Neural cell (in vitro differentiated cells): ENCODE data around the gene REV3L. TPM values are rescaled to one million over a fixed set of nuclear protein-coding genes. Genes with fewer than 3 reads are reported as not detected.

ENCODE experiments used
- H2AFZ ChIP-seq: fragments of 200-600, 300-800 bp; sonication (generic), shearing (Covaris generic); 2 replicates; pipeline ENCODE4 v1.6.0; 2014; ENCODE audit warnings: low read depth, mild to moderate bottlenecking, antibody characterized with exemption, low read length, moderate library complexity
- H3F3A ChIP-seq: fragments of 200-600 bp; shearing (Covaris generic); 2 replicates; pipeline ENCODE4 v1.6.1; 2016; ENCODE audit warnings: mild to moderate bottlenecking, moderate library complexity, mixed read lengths, antibody characterized with exemption, low read length; ENCODE audit not compliant: insufficient read depth, poor library complexity, severe bottlenecking
- H3K27ac ChIP-seq: fragments of 200-600, 300-800 bp; sonication (generic), shearing (Covaris generic); 2 replicates; pipeline ENCODE4 v1.5.1; 2014; ENCODE audit warnings: mild to moderate bottlenecking, low read length, moderate library complexity
- H3K27me3 ChIP-seq: fragments of 300-800, 200-600 bp; sonication (generic), shearing (Covaris generic); 2 replicates; pipeline ENCODE4 v1.6.0; 2014; ENCODE audit warnings: mild to moderate bottlenecking, low read depth, low read length, moderate library complexity; ENCODE audit not compliant: insufficient read depth
- H3K36me3 ChIP-seq: fragments of 300-800, 200-600 bp; sonication (generic), shearing (Covaris generic); 2 replicates; pipeline ENCODE4 v1.5.1; 2014; ENCODE audit warnings: mild to moderate bottlenecking, antibody characterized with exemption, low read length, moderate library complexity; ENCODE audit not compliant: insufficient read depth
- H3K4me2 ChIP-seq: fragments of 300-800, 200-600 bp; sonication (generic), shearing (Covaris generic); 2 replicates; pipeline ENCODE4 v1.6.0; 2014; ENCODE audit warnings: mild to moderate bottlenecking, low read length
- H3K4me3 ChIP-seq: fragments of 300-800, 200-600 bp; sonication (generic), shearing (Covaris generic); 2 replicates; pipeline ENCODE4 v1.5.1; 2014; ENCODE audit warnings: mild to moderate bottlenecking, low read length, moderate library complexity
- H3K79me2 ChIP-seq: fragments of 200-600 bp; shearing (Covaris generic); replicated peaks from 2 replicates; pipeline ENCODE4 v1.6.0; 2014; ENCODE audit warnings: mild to moderate bottlenecking, low read length, moderate library complexity; ENCODE audit not compliant: insufficient read depth
- H3K9ac ChIP-seq: fragments of 300-800, 200-600 bp; sonication (generic), shearing (Covaris generic); 2 replicates; pipeline ENCODE4 v1.6.1; 2016; ENCODE audit warnings: mild to moderate bottlenecking, low read length, mixed read lengths
- H3K9me2 ChIP-seq: fragments of 200-600 bp; shearing (Covaris generic); 2 replicates; pipeline ENCODE4 v1.6.1; 2016; ENCODE audit warnings: mild to moderate bottlenecking, low read length, mixed read lengths; ENCODE audit not compliant: insufficient read depth
- H3K9me3 ChIP-seq: fragments of 200-600, 300-800 bp; sonication (generic), shearing (Covaris generic); 2 replicates; pipeline ENCODE4 v1.6.1; 2016; ENCODE audit warnings: mild to moderate bottlenecking, mixed run types, low read length, moderate library complexity, mixed read lengths
- H4K20me1 ChIP-seq: fragments of 200-600 bp; shearing (Covaris generic); 2 replicates; pipeline ENCODE4 v1.6.1; 2016; ENCODE audit warnings: mild to moderate bottlenecking, mixed run types; ENCODE audit not compliant: insufficient read depth
- EP300 ChIP-seq: fragments of 450-650 bp; conservative IDR thresholded peaks from 2 replicates; pipeline ENCODE4 v1.6.1; 2014; ENCODE audit warnings: antibody characterized with exemption, mild to moderate bottlenecking, moderate library complexity; ENCODE audit not compliant: poor library complexity, severe bottlenecking
- EZH2 ChIP-seq: fragments of 200-600, 300-800 bp; shearing (Covaris generic), sonication (generic); IDR thresholded peaks from 2 replicates; pipeline ENCODE4 v1.6.1; 2014; ENCODE audit warnings: antibody characterized with exemption, low read length, borderline replicate concordance, mild to moderate bottlenecking; ENCODE audit not compliant: insufficient read depth, poor library complexity, severe bottlenecking
- MXI1 ChIP-seq: fragments of 450-650 bp; conservative IDR thresholded peaks from 2 replicates; pipeline ENCODE4 v1.6.1; 2014; ENCODE audit warnings: antibody characterized with exemption, mild to moderate bottlenecking; ENCODE audit not compliant: poor library complexity, severe bottlenecking
- POLR2AphosphoS5 ChIP-seq: IDR thresholded peaks from 2 replicates; pipeline ENCODE4 v1.6.1; 2012
- REST ChIP-seq: IDR thresholded peaks from 2 replicates; pipeline ENCODE4 v1.6.1; 2012; ENCODE audit warnings: borderline replicate concordance
- SMC3 ChIP-seq: fragments of 450-650 bp; conservative IDR thresholded peaks from 2 replicates; pipeline ENCODE4 v1.6.1; 2014; ENCODE audit warnings: antibody characterized with exemption, mild to moderate bottlenecking, moderate library complexity; ENCODE audit not compliant: poor library complexity
- TAF1 ChIP-seq: IDR thresholded peaks from 2 replicates; pipeline ENCODE4 v1.6.1; 2012; ENCODE audit warnings: low read depth
- polyA plus RNA-seq: library from polyadenylated mRNA; depleted of rRNA; stranded (reverse); fragments of >200 nt; gene quantifications from 2 replicates; pipeline ENCODE4 v1.2.3, GENCODE V29; 2014
- TF ChIP-seq, protein P1 (sequence below): fragments of 450-650 bp; IDR thresholded peaks from 2 replicates; pipeline ENCODE4 v1.5.1; 2014; ENCODE audit warnings: antibody characterized with exemption, mild to moderate bottlenecking, moderate library complexity; ENCODE audit not compliant: poor library complexity, severe bottlenecking

The REV3L gene
- polyA plus RNA-seq, 1 donor from 2014 or later = 60.2 TPM

DNA sequence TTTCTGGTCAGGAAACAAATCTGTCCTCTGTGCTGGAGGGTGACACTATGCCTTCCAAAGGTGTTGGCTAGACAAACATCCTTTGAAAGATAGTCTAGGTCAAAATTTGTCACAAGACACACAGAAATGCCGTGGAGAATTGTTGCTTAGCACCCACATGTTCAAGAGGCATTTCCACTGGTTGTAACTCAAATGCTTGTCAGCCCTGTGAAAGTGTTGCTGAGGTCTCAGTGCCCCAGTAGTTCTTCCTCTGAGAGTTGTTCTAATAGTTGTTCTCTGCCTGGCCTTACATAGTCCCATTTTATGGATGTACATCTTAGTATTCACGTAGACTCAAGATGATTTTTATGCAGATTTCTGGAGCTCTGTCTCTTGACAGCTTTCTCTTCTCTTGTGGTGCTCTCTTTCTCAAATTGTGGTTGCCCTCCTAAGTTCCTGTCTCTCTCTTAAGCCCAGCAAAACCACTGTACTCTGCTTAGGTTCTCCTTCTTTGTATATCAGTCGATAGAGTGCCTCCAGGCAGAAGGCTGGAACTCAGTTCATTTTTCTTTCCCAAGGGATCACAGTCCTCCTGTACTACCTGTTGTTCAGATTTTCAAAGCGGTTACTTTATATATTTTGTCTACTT is 39.5 kb upstream of the REV3L start:
- no peaks in the 10 kb centered on the region for H4K20me1 ChIP-seq
- H3K9me3 ChIP-seq = no peaks in the 10 kb centered on the region
- no peak overlapping the region for H3K4me2 ChIP-seq
- H3K9ac ChIP-seq = no peak overlapping the region
- H3K79me2 ChIP-seq = peaks cover 28% of the 10 kb centered on the region
- no peak overlapping the region for H3K27ac ChIP-seq
- no peaks in the 10 kb centered on the region for H3K9me2 ChIP-seq
- no peaks in the 10 kb centered on the region for H3K27me3 ChIP-seq
- H3K36me3 ChIP-seq = peaks cover 3% of the 10 kb centered on the region
- no peaks in the 10 kb centered on the region for H3F3A ChIP-seq
- no peak for TF ChIP-seq EP300
- TF ChIP-seq POLR2AphosphoS5 = no peak
- no peak for TF ChIP-seq REST
- no peak for TF ChIP-seq MXI1
- no peak for TF ChIP-seq SMC3
- TF ChIP-seq TAF1 = no peak
- no peak for TF ChIP-seq EZH2
- TF ChIP-seq, protein P1, sequence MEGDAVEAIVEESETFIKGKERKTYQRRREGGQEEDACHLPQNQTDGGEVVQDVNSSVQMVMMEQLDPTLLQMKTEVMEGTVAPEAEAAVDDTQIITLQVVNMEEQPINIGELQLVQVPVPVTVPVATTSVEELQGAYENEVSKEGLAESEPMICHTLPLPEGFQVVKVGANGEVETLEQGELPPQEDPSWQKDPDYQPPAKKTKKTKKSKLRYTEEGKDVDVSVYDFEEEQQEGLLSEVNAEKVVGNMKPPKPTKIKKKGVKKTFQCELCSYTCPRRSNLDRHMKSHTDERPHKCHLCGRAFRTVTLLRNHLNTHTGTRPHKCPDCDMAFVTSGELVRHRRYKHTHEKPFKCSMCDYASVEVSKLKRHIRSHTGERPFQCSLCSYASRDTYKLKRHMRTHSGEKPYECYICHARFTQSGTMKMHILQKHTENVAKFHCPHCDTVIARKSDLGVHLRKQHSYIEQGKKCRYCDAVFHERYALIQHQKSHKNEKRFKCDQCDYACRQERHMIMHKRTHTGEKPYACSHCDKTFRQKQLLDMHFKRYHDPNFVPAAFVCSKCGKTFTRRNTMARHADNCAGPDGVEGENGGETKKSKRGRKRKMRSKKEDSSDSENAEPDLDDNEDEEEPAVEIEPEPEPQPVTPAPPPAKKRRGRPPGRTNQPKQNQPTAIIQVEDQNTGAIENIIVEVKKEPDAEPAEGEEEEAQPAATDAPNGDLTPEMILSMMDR = no peak
- no peak overlapping the region for H2AFZ ChIP-seq
- H3K4me3 ChIP-seq = no peak overlapping the region

GRCh38 chr6:111521497-111522270 is 38.7 kb upstream of the REV3L start:
- Histone ChIP-seq H3K36me3 (peaks cover 3% of the 10 kb centered on the region), H3K9me2 (no peaks in the 10 kb centered on the region), H3K79me2 (peaks cover 24% of the 10 kb centered on the region), H2AFZ (no peak overlapping the region), H3K27me3 (no peaks in the 10 kb centered on the region), H3K4me3 (no peak overlapping the region), H3K9ac (no peak overlapping the region), H3K4me2 (no peak overlapping the region), H3K27ac (no peak overlapping the region), H4K20me1 (no peaks in the 10 kb centered on the region), H3K9me3 (no peaks in the 10 kb centered on the region), H3F3A (no peaks in the 10 kb centered on the region)
- TF ChIP-seq POLR2AphosphoS5 = no peak
